ENCODE measurements around the gene UTS2R.
"Not testable (repeated sequence)": the region's sequence is repeated elsewhere in the genome, so short reads cannot be mapped to it uniquely, and the experiment has no call there.

UTS2R gene

GRCh38 chr17:82376042-82376730 lies 4.6 kb downstream of the UTS2R start:
- no peak for FAIRE-seq

GRCh38 chr17:82377294-82377693 lies 5.7 kb downstream of the UTS2R start:
- FAIRE-seq, result not testable (repeated sequence)

- no peak for FAIRE-seq
Observed at GRCh38 chr17:82377924-82378740, 6.6 kb downstream of the UTS2R start.

- no peak for FAIRE-seq
Observed at GRCh38 chr17:82378741-82379021, 7.1 kb downstream of the UTS2R start.

- FAIRE-seq, result no peak
Observed at GRCh38 chr17:82380860-82381702, 9.5 kb downstream of the UTS2R start.

- FAIRE-seq, result not testable (repeated sequence)
Observed at GRCh38 chr17:82381703-82382009, 10.1 kb downstream of the UTS2R start.

- FAIRE-seq, result not testable (repeated sequence)
Observed at GRCh38 chr17:82382220-82382932, 10.8 kb downstream of the UTS2R start.

- no peak for FAIRE-seq
Observed at GRCh38 chr17:82382933-82383255, 11.3 kb downstream of the UTS2R start.

- FAIRE-seq, result no peak
Observed at GRCh38 chr17:82383411-82383810, 11.8 kb downstream of the UTS2R start.

- no peak for FAIRE-seq
Observed at GRCh38 chr17:82384051-82384729, 12.6 kb downstream of the UTS2R start.

GRCh38 chr17:82384730-82385481 lies 13.3 kb downstream of the UTS2R start:
- no peak for FAIRE-seq

GRCh38 chr17:82385559-82386254 lies 14.1 kb downstream of the UTS2R start:
- FAIRE-seq, result no peak

GRCh38 chr17:82386255-82386831 lies 14.8 kb downstream of the UTS2R start:
- FAIRE-seq, result no peak

GRCh38 chr17:82386881-82387704 lies 15.5 kb downstream of the UTS2R start:
- FAIRE-seq, result no peak

- FAIRE-seq, result no peak
Observed at GRCh38 chr17:82387705-82388106, 16.1 kb downstream of the UTS2R start.

- FAIRE-seq, result no peak
Observed at GRCh38 chr17:82388223-82388921, 16.8 kb downstream of the UTS2R start.

- FAIRE-seq, result no peak
Observed at GRCh38 chr17:82388922-82389283, 17.3 kb downstream of the UTS2R start.

GRCh38 chr17:82389379-82389778 lies 17.8 kb downstream of the UTS2R start:
- FAIRE-seq, result no peak
